GM18517 (cell line): ENCODE results near the gene HMOX1.
"Not testable (repeated sequence)": the region's sequence is repeated elsewhere in the genome, so short reads cannot be mapped to it uniquely, and the experiment has no call there.

Experiments used
- ATAC-seq: cut with Tn5 transposase; IDR thresholded peaks from one replicate; pipeline ENCODE4 v1.9.1; 2021; ENCODE audit warnings: mild to moderate bottlenecking, moderate library complexity; ENCODE audit not compliant: unreplicated experiment

Gene HMOX1

GRCh38 chr22:35430897-35431322, 50.0 kb downstream of the HMOX1 start:
- no peak for ATAC-seq

GRCh38 chr22:35431483-35432227, 50.8 kb downstream of the HMOX1 start:
- no peak for ATAC-seq

GRCh38 chr22:35432228-35432905, 51.5 kb downstream of the HMOX1 start:
- no peak for ATAC-seq

GRCh38 chr22:35434061-35434710, 53.3 kb downstream of the HMOX1 start:
- ATAC-seq: no peak

- no peak for ATAC-seq
Measured at GRCh38 chr22:35435201-35435740, 54.4 kb downstream of the HMOX1 start.

GRCh38 chr22:35436421-35436820, 55.5 kb downstream of the HMOX1 start:
- no peak for ATAC-seq

GRCh38 chr22:35437049-35437448, 56.2 kb downstream of the HMOX1 start:
- ATAC-seq: no peak

- ATAC-seq: not testable (repeated sequence)
Measured at GRCh38 chr22:35438673-35439364, 57.9 kb downstream of the HMOX1 start.

- ATAC-seq: no peak
Measured at GRCh38 chr22:35439365-35439717, 58.4 kb downstream of the HMOX1 start.

GRCh38 chr22:35440129-35440528, 59.2 kb downstream of the HMOX1 start:
- no peak for ATAC-seq

GRCh38 chr22:35441489-35442100, 60.7 kb downstream of the HMOX1 start:
- ATAC-seq: no peak

GRCh38 chr22:35442471-35442870, 61.6 kb downstream of the HMOX1 start:
- no peak for ATAC-seq

- ATAC-seq: no peak
Measured at GRCh38 chr22:35443338-35443737, 62.4 kb downstream of the HMOX1 start.
